Stimulated activated CD8-positive, alpha-beta memory T cell treated with anti-CD3 and anti-CD28 coated beads, Interleukin-12 subunit alpha, Interleukin-12 subunit beta, amount 100 ng/mL, for 4 hours (primary cell): ENCODE data around the gene MAP6.
A peak's percentile ranks its signal among the peaks of the same experiment; 100 is the strongest.
"Not testable (repeated sequence)": the region's sequence is repeated elsewhere in the genome, so short reads cannot be mapped to it uniquely, and the experiment has no call there.

ENCODE experiments used
- DNase-seq: peaks from one replicate; pipeline ENCODE4 v3.0.0-alpha.2; 2020; ENCODE audit warnings: low read depth

Gene MAP6

GRCh38 chr11:75589933-75590332, 78.9 kb downstream of the MAP6 start:
- DNase-seq, result no peak

GRCh38 chr11:75589051-75589450, 79.8 kb downstream of the MAP6 start:
- no peak for DNase-seq

- DNase-seq, result no peak
Observed at GRCh38 chr11:75588051-75588481, 80.8 kb downstream of the MAP6 start.

GRCh38 chr11:75586395-75586794, 82.4 kb downstream of the MAP6 start:
- no peak for DNase-seq

- no peak for DNase-seq
Observed at GRCh38 chr11:75585293-75585670, 83.6 kb downstream of the MAP6 start.

- DNase-seq, result not testable (repeated sequence)
Observed at GRCh38 chr11:75584659-75585292, 84.1 kb downstream of the MAP6 start.

GRCh38 chr11:75583718-75584658, 84.8 kb downstream of the MAP6 start:
- no peak for DNase-seq

GRCh38 chr11:75582895-75583717, 85.7 kb downstream of the MAP6 start:
- peak; percentile 46 for DNase-seq

- no peak for DNase-seq
Observed at GRCh38 chr11:75582506-75582894, 86.3 kb downstream of the MAP6 start.

GRCh38 chr11:75579841-75580240, 89.0 kb downstream of the MAP6 start:
- no peak for DNase-seq

- no peak for DNase-seq
Observed at GRCh38 chr11:75578977-75579376, 89.9 kb downstream of the MAP6 start.

- peak; percentile 14 for DNase-seq
Observed at GRCh38 chr11:75577207-75577606, 91.6 kb downstream of the MAP6 start.

- no peak for DNase-seq
Observed at GRCh38 chr11:75576499-75576918, 92.3 kb downstream of the MAP6 start.

- DNase-seq, result no peak
Observed at GRCh38 chr11:75576017-75576416, 92.8 kb downstream of the MAP6 start.

- DNase-seq, result no peak
Observed at GRCh38 chr11:75574698-75575602, 93.9 kb downstream of the MAP6 start.

- DNase-seq, result no peak
Observed at GRCh38 chr11:75572744-75573143, 96.1 kb downstream of the MAP6 start.

- DNase-seq, result no peak
Observed at GRCh38 chr11:75571625-75572024, 97.2 kb downstream of the MAP6 start.

GRCh38 chr11:75570559-75571139, 98.2 kb downstream of the MAP6 start:
- DNase-seq, result no peak

GRCh38 chr11:75568616-75569219, 100.1 kb downstream of the MAP6 start:
- no peak for DNase-seq

GRCh38 chr11:75567971-75568370, 100.9 kb downstream of the MAP6 start:
- no peak for DNase-seq
